Breast epithelium (tissue), 3 donors: Measurements from ENCODE around the gene PLSCR3.

Source experiments
- CTCF ChIP-seq, 3 donors: fragments of 450-650 bp; IDR thresholded peaks; one replicate each; pipeline ENCODE4 v1.5.1; 2016 to 2017; ENCODE audit warnings: antibody characterized with exemption in 3 of 3, mild to moderate bottlenecking in 3 of 3, moderate library complexity in 3 of 3
- POLR2A ChIP-seq: fragments of 450-650 bp; IDR thresholded peaks from one replicate; pipeline ENCODE4 v1.6.1; 2016; ENCODE audit warnings: antibody characterized with exemption, mild to moderate bottlenecking, moderate library complexity
- POLR2AphosphoS5 ChIP-seq, 3 donors: sonication (generic); formaldehyde crosslinking; IDR thresholded peaks; one replicate each; pipeline ENCODE4 v1.6.1; 2017; ENCODE audit warnings: antibody characterized with exemption in 3 of 3

GRCh38 chr17:7398612-7399011 is 4.3 kb upstream of the PLSCR3 start:
- TF ChIP-seq POLR2A, result no peak
- TF ChIP-seq CTCF (IDR thresholded peaks at IDR 0.05), result no peak
- no peak for TF ChIP-seq POLR2AphosphoS5 (IDR thresholded peaks at IDR 0.05)
